ENCODE results near the gene WDR33.

DNA sequence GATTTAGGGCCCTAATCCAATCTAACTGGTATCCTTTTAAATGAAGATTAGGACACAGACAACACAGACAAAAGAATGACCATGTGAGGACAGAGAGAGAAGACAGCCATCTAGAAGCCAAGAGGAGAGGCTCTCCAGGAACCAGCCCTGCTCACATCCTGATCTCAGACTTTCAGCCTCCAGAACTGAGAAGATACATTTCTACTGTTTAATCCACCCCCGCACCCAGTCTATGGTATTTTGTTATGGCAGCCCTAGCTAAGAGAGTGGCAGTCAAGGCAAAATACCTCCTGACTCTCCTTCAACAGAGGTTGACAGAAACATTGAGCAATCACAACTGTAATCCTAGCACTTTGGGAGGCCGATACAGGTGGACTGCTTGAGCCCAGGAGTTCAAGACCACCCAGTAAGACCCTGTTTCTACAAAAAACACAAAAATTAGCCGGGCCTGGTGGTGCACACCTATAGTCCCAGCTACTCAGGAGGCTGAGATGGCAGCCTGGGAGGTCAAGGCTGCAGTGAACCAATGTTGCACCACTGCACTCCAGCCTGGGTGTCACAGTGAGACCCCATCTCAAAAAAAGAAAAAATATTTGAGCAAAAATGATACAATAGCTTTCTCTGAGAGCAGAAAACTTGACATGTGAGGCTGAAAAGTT lies 34.7 kb downstream of the WDR33 start:
- TF ChIP-seq, protein P1, sequence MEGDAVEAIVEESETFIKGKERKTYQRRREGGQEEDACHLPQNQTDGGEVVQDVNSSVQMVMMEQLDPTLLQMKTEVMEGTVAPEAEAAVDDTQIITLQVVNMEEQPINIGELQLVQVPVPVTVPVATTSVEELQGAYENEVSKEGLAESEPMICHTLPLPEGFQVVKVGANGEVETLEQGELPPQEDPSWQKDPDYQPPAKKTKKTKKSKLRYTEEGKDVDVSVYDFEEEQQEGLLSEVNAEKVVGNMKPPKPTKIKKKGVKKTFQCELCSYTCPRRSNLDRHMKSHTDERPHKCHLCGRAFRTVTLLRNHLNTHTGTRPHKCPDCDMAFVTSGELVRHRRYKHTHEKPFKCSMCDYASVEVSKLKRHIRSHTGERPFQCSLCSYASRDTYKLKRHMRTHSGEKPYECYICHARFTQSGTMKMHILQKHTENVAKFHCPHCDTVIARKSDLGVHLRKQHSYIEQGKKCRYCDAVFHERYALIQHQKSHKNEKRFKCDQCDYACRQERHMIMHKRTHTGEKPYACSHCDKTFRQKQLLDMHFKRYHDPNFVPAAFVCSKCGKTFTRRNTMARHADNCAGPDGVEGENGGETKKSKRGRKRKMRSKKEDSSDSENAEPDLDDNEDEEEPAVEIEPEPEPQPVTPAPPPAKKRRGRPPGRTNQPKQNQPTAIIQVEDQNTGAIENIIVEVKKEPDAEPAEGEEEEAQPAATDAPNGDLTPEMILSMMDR (IDR thresholded peaks at IDR 0.05; ENCODE audit: low read length), result no peak
- TF ChIP-seq EZH2phosphoT487 (IDR thresholded peaks at IDR 0.05; ENCODE audit: low read length) (no peak), EZH2 (optimal IDR thresholded peaks at IDR 0.05; ENCODE audit: low read depth, low read length) (no peak)
